Esophagus squamous epithelium (tissue), 5 donors: ENCODE data around the gene IL17RA. TPM values are rescaled to one million over a fixed set of nuclear protein-coding genes. Genes with fewer than 3 reads are reported as not detected.

ENCODE experiments used
- DNase-seq: peaks from one replicate; lab custom pipeline; 2025; lab: John Stamatoyannopoulos, UW
- H3K27ac ChIP-seq, 4 donors: fragments of 200-600 bp; sonication (generic); one replicate each; pipeline ENCODE4 v1.5.1; 2016 to 2019; ENCODE audit warnings: mild to moderate bottlenecking in 1 of 4
- H3K27me3 ChIP-seq, 4 donors: fragments of 200-600 bp; sonication (generic); 1 replicate in 3 of 4; 2 replicates in 1 of 4; pipeline versions ENCODE4 v1.5.1 to v1.6.0; 2017 to 2021; ENCODE audit warnings: antibody characterized with exemption in 1 of 4
- H3K36me3 ChIP-seq, 3 donors: fragments of 200-600 bp; sonication (generic); one replicate each; pipeline ENCODE4 v1.5.1; 2016 to 2019
- H3K4me1 ChIP-seq, 3 donors: fragments of 200-600 bp; sonication (generic); one replicate each; pipeline ENCODE4 v1.5.1; 2017 to 2019
- H3K4me3 ChIP-seq, 4 donors: fragments of 200-600 bp; sonication (generic); 1 replicate in 3 of 4; 2 replicates in 1 of 4; pipeline ENCODE4 v1.5.1; 2016 to 2019; ENCODE audit warnings: mild to moderate bottlenecking in 2 of 4, moderate library complexity in 1 of 4
- H3K9me3 ChIP-seq, 3 donors: fragments of 200-600 bp; sonication (generic); one replicate each; pipeline ENCODE4 v1.5.1; 2016 to 2019
- CTCF ChIP-seq, 6 experiments: fragments of 450-650 bp in 4 of 6; fragments of 200-600 bp in 2 of 6; sonication (generic) in 2 of 6; IDR thresholded peaks; one replicate each; pipeline ENCODE4 v1.5.1; 2016 to 2019; ENCODE audit warnings: antibody characterized with exemption in 6 of 6, mild to moderate bottlenecking in 4 of 6, moderate library complexity in 4 of 6
- POLR2A ChIP-seq, 4 donors: fragments of 450-650 bp; IDR thresholded peaks; one replicate each; pipeline ENCODE4 v1.6.1; 2017; ENCODE audit warnings: antibody characterized with exemption in 4 of 4, mild to moderate bottlenecking in 4 of 4, moderate library complexity in 3 of 4
- WGBS, 2 donors: methylation state at CpG; one replicate each; pipeline ENCODE4 v1.1.5; 2018; 5-methylcytosine and 5-hydroxymethylcytosine counted together
- intact Hi-C: fragments of 100-400 bp; cut with DNase I; formaldehyde crosslinking; loops from one replicate; pipeline ENCODE4 v1.15.0; 2022
- total RNA-seq, 4 donors: library from RNA; depleted of rRNA; stranded (reverse); fragments of >200 nt; gene quantifications; one replicate each; pipeline ENCODE4 v1.1.0, GENCODE V29; 2016
- donor health status: DM: yes; HTN: yes; CAD: no.

IL17RA gene
- total RNA-seq, 4 donors from 2014 or later = 8.6 to 14.7 (median 9.1) TPM

DNA sequence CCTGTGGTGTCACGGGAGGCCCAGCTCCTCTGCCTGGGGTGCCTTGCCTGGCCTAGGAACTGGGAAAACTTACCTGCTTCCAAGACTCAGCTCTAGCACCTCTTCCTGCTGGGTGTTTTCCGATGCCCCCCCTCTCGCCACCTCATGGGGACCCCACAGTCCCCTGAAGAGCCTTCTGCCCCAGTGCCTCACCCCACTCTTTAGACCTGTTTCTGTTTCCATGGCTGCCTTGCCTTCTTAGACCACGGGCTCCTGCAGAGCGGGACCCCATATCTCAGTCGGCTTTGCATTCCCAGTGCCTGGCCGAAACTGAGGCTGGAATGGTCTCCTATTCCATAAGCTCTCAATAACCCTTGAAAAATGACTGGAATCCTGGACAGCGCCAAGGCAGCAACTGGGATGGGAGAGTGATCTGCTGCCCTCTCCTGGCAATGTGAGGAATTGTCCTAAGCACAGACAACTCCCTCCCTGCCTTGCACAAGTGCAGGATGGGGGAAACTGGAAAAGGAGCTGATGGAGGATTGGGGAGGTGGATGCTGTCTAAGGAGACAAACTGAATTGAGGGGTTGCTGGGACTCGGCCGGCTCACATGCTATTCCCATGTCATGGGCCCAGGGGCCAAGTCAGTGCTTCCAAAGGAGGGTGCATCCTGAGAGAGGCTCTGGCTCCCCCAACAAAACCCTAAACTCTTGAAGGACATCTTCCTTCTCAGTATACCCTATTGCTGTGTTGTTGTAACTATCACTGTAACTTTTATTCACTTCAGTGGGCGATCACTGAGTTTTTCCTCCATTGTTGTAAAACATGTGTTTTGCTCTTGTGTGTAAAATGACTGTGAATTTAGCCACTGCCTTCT lies 26.6 kb upstream of the IL17RA start:
- WGBS, 2 donors = 25 to 27% methylated on average over 6 to 10 of the region's 11 CpGs
- Histone ChIP-seq H3K4me1 (peaks cover 0 to 3% (median 0%) of the 10 kb centered on the region in 3 donors), H3K27me3 (no peaks in the 10 kb centered on the region), H3K9me3 (no peaks in the 10 kb centered on the region), H3K36me3 (no peaks in the 10 kb centered on the region), H3K27ac (no peak overlapping the region), H3K4me3 (no peak overlapping the region)
- TF ChIP-seq CTCF (IDR thresholded peaks at IDR 0.05) (peak; percentile 54 to 92 (median 78)), POLR2A (IDR thresholded peaks at IDR 0.05) (no peak)
- intact Hi-C loops = loop anchor here (5.0 kb wide), 1 partner anchor 141 kb away; no protein-coding TSS in a partner anchor
- DNase-seq = no peak

GRCh38 chr22:17060126-17060525 lies 24.7 kb upstream of the IL17RA start:
- H3K27me3 ChIP-seq = no peaks in the 10 kb centered on the region
- H3K4me1 ChIP-seq = peaks cover 0 to 14% (median 0%) of the 10 kb centered on the region in 3 donors
- TF ChIP-seq CTCF (IDR thresholded peaks at IDR 0.05) = no peak
- no peak for TF ChIP-seq POLR2A (IDR thresholded peaks at IDR 0.05)
- H3K9me3 ChIP-seq = no peaks in the 10 kb centered on the region
- no peak for DNase-seq
- no peak overlapping the region for H3K4me3 ChIP-seq
- H3K27ac ChIP-seq = no peak overlapping the region
- 32 to 40% methylated on average over 2 to 3 of the region's 3 CpGs for WGBS, 2 donors
- intact Hi-C loops = no loop called here
- no peaks in the 10 kb centered on the region for H3K36me3 ChIP-seq

DNA sequence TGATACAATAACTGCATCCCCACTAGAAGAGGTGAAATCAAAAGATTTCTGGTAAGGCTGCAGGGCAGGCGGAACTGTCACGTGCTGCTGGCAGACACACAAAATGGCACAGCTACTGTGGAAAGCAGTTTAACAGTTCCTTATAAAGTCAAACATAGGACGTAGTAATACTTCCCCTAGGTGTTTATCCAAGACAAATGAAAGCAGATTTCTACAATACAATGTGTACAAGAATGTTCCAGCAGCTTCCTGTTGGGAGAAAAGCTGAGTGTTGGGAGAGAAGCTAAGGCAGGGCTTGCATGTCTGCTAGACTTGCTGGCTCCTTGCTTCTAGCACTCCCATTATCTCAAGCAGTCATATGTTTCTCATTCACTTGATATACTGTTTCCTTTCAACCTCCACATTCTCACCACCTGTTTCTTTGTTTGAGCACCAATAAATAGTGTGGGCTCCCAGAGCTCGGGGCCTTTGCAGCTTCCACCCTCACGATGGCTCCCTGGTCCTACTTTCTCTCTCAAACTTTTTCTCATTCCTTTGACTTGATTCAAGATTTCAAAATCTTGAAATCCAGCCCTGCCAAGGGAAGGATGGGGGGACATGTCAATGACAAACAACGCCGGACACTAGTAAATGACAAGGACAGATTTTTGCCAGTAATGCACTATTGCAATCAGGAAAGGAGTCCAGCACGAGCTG lies 21.2 kb upstream of the IL17RA start:
- H3K4me3 ChIP-seq = no peak overlapping the region
- no peak for DNase-seq
- WGBS, 2 donors = 39 to 46% methylated on average over 8 of the region's 8 CpGs
- no peaks in the 10 kb centered on the region for H3K36me3 ChIP-seq
- no peaks in the 10 kb centered on the region for H3K27me3 ChIP-seq
- peaks cover 0 to 14% (median 0%) of the 10 kb centered on the region in 3 donors for H3K4me1 ChIP-seq
- TF ChIP-seq CTCF (IDR thresholded peaks at IDR 0.05) (no peak), POLR2A (IDR thresholded peaks at IDR 0.05) (no peak)
- H3K27ac ChIP-seq = peak overlapping the region in 3 of 4 donors; percentile 44 to 54 (median 46)
- intact Hi-C loops = no loop called here
- no peaks in the 10 kb centered on the region for H3K9me3 ChIP-seq

- H3K9me3 ChIP-seq = no peaks in the 10 kb centered on the region
- intact Hi-C loops = no loop called here
- 64 to 91% methylated on average over 7 of the region's 7 CpGs for WGBS, 2 donors
- H3K27me3 ChIP-seq = no peaks in the 10 kb centered on the region
- no peak for DNase-seq
- peaks cover 0 to 14% (median 0%) of the 10 kb centered on the region in 3 donors for H3K4me1 ChIP-seq
- TF ChIP-seq CTCF (IDR thresholded peaks at IDR 0.05) = no peak
- no peak for TF ChIP-seq POLR2A (IDR thresholded peaks at IDR 0.05)
- no peak overlapping the region for H3K4me3 ChIP-seq
- H3K36me3 ChIP-seq = no peaks in the 10 kb centered on the region
- peak overlapping the region in 1 of 4 donors; percentile 54 for H3K27ac ChIP-seq
Measured at GRCh38 chr22:17064498-17065100, 20.2 kb upstream of the IL17RA start.
